HFF-Myc (cell line): ENCODE data around the gene PRUNE1.

Experiments
- DNase-seq: peaks from one replicate; pipeline ENCODE4 v3.0.0-alpha.2; 2011; ENCODE audit warnings: low read depth; ENCODE audit errors: extremely low read depth
- H3K4me3 ChIP-seq: replicated peaks from 2 replicates; pipeline ENCODE4 v1.5.1; 2011; ENCODE audit warnings: low read depth, mild to moderate bottlenecking, control low read depth, low read length
- CTCF ChIP-seq: IDR thresholded peaks from 2 replicates; pipeline ENCODE4 v1.5.1; 2012; ENCODE audit warnings: mild to moderate bottlenecking, low read depth, low read length, control low read depth; ENCODE audit errors: missing control alignments

The PRUNE1 gene

GRCh38 chr1:151048645-151049032 lies 40.4 kb downstream of the PRUNE1 start:
- peak overlapping the region; percentile 60 for H3K4me3 ChIP-seq
- no peak for TF ChIP-seq CTCF
- no peak for DNase-seq

GRCh38 chr1:151049458-151049857 lies 41.2 kb downstream of the PRUNE1 start:
- DNase-seq = no peak
- H3K4me3 ChIP-seq = no peak overlapping the region
- TF ChIP-seq CTCF = no peak

- no peak overlapping the region for H3K4me3 ChIP-seq
- no peak for DNase-seq
- no peak for TF ChIP-seq CTCF
Measured at GRCh38 chr1:151050051-151050688, 41.9 kb downstream of the PRUNE1 start.

GRCh38 chr1:151051356-151052009 lies 43.2 kb downstream of the PRUNE1 start:
- DNase-seq = no peak
- TF ChIP-seq CTCF = no peak
- H3K4me3 ChIP-seq = no peak overlapping the region

GRCh38 chr1:151054971-151055547 lies 46.8 kb downstream of the PRUNE1 start:
- H3K4me3 ChIP-seq = no peak overlapping the region
- DNase-seq = no peak
- no peak for TF ChIP-seq CTCF

- no peak for TF ChIP-seq CTCF
- no peak overlapping the region for H3K4me3 ChIP-seq
- no peak for DNase-seq
Measured at GRCh38 chr1:151055581-151055980, 47.3 kb downstream of the PRUNE1 start.
